SKM-1 (cell line): ENCODE results near the gene FAM120B.

ENCODE experiments used
- DNase-seq: peaks from one replicate; lab custom pipeline; 2025; ENCODE audit not compliant: unreplicated experiment; lab: John Stamatoyannopoulos, UW

FAM120B gene

DNA sequence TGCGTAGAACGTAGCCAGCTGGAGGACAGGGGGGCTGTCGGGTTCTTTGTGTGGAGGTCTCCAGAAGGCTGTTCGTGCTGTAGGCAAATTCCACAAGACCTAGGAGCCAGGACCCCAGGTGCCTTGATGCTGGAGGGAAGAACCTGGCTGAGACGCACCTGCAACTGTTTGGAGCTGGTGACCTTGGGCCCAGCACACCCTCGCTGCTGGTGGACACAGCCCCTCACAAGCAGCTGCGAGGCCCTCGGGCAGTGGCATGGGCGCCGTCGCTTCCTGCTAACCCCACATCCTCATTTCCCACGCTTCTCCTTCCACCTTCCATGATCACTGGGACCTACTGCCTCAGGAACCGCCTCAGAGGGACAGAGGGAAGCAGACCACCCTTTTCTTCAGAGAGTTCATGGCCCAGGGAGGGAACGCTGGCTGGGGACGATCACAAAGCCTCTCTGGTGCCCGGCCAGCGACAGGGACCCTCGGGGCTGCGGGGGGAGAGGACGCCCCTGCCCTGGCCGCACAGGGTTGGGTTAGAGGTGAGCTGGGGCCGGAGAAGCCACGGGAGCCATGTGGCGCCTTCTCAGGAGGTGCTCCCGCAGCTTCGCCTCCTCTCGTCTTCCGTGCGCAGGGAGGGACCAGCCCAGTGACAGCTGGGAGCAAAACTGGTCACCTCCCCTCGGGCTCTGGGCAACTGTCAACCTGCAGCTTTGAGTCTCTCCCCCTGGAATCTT lies 34.1 kb upstream of the FAM120B start:
- no peak for DNase-seq

DNA sequence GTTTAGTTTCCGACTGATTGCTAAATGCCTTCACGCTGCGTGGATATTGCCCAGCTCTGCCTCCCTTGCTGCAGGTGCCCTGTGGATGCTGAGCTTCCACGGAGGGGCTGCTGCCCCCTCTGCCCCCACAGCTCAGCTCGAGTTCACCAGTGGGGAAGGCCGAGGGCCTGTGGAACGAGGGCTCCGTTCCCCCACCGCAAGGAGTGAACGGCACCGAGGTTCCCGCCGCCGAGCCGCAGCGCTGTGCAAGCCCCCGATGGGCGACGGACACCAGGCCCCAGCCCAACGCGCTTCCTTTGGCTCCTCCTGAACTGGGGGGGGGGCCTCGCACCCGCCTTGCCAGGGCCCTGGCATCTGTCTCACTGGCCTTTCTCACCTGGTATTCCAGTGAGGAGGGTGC lies 33.4 kb upstream of the FAM120B start:
- no peak for DNase-seq

DNA sequence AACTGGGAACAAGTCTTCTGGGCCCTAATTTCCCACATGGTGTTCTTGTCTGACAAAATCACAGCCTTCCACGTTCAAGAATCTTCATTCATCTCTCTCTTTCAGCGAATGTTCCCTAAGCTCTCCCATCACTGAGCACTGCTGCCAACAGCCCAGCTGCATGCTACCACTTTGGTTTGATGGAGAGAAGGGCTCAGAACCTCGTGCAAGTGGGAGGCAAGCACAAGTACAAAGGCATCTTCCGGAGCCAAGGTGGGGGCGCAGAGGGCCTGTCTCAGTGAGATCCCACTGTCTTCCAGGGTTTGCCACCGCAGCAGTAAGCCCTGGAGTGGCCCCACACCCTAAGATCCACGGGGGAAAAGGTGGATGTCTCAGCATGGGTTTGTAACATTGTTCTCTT lies 32.9 kb upstream of the FAM120B start:
- DNase-seq: no peak

DNA sequence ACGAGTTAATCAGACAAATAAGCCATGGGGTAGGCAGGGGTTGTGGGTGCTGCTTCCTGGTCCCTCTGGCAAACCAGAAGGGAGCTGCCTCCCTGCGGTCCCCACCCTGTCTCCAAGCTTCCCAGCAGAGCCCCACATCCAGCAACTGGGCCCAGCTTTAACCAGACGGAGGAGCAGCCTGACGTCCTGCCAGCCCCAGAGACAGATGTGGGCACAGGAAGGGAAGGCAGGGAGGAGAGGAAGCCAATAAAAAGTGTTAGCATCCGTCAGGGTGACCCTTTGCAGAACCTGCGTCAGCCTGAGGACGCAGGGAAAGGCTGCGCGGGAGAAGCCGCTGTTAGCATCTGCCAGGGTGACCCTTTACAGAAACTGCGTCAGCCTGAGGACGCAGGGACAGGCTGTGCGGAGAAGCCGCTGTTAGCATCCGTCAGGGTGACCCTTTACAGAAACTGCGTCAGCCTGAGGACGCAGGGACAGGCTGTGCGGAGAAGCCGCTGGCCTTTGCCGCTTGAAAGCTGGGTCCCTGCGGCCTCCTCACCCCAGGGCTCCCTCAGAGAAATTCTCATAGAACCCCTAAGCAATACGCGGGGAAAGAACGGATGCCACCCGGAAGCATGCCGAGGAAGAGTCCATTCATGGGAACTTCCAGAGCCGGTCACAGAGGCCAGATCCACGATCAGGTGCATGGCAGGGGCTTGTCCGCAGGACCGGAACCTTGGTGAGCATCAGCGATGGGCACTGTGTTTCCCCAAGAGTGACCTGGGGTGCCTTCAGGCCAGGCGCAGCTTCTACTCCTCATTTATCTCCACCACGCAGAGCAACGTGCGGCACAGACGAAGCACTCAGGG lies 31.6 kb upstream of the FAM120B start:
- no peak for DNase-seq

DNA sequence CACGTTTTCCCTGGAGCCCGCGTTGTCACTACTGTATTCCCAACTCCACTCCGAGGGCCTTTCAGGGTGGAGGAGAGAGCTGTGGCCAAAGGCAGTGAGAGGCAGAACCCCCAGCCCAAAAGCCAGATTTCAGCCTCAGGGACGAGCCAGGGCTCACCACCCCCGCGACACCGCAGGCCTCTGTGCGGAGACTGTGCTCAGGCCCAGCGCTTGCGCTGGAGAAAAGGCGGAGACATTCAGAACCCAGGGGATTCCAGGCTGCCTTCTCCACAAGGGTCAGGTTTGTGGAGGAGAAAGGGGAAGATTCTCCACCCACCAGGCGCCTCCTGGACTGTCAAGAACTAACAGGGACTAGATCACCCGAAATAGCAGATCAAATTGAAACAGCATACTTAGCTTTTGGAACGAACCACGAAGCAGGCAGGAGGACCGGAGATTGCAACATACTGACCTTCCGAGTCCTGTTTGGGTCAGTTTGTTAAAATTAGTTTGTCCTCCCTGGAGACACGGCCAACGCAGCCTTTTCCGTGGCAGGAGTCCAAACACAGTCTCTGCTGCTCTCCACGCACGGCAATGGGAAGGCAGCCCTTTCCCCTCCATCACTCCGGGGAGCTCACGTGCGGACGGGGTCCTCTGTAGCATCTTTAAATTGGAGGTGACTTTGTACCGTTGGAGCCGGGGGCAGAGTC lies 30.0 kb upstream of the FAM120B start:
- no peak for DNase-seq

DNA sequence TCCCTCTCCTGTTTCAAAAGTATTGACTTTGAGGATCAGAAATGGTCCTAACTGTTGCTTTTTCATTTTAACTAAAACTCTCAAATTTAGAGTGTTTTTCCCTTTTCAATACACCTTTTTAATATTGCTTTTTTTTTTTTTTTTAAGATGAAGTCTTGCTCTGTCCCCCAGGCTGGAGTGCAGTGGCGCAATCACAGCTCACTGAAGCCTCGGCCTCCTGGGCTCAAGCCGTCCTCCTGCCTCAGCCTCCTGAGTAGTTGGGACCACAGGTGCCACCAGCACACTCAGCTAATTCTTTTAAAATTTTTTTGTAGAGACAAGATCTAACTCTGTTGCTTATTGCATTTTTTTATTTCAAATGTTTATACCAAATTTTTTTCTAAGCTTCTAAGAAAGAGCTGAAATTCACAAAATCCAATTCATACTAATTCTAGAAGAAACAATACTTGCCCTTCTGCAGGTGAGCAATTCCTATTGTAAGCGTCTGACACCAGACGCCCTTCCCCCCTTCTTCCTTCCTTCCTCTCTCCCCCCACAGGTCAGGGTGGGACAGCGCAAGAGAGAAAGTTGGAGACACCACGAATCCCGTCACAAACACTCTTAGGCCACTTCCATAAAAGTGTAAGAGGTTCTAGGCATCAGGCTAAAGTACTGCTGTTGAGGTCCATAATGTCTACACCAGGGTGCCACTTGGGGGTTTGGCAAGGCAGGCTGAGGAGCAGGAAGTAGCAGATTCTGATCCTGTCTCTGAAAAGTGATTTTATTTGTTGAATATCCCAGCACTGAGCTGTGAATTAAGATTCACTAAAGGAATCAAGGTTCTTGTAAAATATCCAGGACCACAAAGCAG lies 28.4 kb upstream of the FAM120B start:
- no peak for DNase-seq

DNA sequence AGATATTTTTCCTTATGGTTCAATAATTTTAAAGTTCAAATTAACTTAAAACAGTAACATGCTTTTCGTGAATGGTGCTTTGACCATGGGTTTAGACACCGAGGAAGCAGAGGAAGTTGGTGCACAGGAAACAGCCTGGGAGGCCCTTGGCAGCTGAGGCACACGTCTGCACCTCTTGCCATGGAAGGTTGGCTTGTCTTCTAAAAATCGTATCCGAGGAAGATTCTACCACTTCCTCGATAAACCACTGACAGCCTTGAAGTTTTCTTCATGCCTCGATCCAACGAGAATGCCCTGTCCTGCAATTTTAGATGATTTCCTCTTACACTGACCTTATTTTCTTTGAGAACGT lies 27.8 kb upstream of the FAM120B start:
- DNase-seq: no peak

DNA sequence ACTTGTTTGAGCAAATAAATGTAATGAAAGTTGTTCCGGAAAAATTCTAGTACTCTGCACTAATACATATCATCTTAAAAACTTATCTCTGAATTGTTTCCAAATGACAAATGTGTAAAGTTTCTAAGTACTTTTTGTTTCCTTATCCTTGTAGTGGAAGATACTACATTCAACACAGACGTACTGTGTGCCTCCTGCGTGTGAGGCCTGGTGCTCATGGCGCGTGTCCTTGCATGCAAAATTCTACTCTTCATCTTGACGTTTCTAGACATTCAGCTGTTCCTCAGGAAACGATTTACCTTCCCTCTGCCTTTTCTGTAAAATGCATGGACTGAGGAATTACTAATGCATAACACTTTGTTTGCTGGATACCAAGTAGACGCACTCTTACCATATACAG lies 27.1 kb upstream of the FAM120B start:
- no peak for DNase-seq

DNA sequence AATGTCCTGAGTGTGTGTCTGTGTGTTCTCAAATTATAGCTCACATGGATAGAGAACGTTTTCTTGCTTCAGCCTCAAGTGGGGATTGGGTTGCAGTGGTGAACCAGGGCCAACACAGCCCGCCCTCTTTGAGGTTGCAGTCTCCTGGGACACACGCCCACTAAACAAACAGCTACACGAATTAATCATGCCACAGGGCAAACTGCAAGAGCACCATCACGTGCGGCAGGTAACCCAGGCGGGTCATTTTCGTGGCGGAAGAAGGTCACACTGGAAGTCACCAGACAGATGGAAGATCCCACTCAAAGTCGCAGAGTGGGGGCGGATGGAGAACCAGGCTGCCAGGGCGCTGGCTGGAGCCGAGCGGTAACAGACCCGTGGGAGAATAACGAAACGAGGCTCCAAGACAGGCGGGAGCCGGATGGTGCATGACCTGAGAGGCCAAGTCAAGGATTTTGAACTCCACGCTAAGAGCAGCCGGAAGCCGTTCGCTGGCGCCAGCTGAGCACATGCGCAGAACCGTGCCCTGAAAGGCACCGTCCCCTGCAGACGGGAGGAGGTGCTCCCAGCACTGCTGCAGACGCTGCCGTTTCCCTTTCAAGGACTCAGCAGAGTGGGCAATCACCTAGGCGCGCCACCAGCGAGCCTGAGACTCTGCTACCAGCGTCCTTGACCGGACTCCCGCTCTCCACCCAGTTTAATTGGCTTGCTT lies 26.4 kb upstream of the FAM120B start:
- no peak for DNase-seq

DNA sequence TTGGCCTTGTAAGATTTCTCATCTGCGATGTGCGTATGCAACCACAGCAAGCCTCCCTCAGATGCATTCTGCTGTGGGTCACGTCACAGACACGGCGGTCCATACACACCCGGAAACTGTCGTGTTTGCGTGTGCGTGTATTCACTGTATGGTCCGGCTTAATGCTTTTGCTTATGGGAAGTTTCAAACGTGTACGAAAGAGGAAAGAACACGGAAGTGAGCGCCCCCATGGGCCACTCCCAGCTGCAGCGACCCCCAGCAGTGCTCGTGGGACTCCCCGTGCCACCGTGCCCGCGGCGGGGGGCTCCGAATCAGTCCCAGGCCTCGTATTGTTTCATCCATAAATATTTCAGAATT lies 25.9 kb upstream of the FAM120B start:
- DNase-seq: no peak

DNA sequence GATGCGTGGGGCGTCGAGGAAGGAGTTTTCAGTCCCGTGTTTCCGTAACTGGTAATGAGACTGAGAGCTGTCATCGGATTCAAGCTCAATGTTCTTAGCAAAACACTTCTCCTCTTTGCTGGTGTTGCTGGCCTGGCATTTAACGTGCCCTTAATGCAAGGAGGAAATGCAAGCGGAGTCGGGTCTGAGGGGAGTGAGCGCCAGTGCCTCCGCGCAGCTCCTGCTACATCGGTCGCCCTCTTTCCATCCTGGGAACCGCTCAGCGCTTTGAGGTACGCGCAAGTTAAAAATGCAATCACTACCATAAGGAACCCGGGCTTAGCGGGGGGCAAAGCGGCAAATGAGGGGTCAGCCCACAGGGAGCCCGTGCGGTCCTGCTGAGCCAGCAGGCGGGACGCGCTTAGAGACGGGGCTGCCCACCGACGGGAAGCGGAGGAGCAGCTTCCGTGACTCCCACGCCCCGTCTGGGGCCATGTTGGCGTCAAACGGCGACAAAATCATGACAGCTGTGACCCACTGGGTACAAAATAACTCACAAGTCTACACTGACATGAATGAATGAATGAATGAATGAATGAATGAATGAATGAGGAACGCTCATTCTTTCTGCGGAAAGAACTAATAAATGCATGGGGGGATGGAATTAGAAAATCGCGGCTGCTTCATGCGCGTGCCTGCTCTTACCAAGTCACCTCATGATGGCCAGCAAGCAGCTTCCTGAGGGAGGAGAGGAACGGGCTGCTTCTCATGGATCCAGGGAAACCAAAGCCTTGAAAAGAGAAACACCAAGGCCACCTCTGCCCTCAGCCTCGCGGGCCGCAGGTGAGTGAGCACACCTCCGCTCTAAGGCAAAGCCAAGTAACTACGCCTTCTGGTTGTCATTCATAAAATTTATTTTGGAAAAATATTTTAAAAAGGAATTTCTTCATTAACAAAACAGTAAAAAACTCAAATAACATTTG lies 24.9 kb upstream of the FAM120B start:
- no peak for DNase-seq

DNA sequence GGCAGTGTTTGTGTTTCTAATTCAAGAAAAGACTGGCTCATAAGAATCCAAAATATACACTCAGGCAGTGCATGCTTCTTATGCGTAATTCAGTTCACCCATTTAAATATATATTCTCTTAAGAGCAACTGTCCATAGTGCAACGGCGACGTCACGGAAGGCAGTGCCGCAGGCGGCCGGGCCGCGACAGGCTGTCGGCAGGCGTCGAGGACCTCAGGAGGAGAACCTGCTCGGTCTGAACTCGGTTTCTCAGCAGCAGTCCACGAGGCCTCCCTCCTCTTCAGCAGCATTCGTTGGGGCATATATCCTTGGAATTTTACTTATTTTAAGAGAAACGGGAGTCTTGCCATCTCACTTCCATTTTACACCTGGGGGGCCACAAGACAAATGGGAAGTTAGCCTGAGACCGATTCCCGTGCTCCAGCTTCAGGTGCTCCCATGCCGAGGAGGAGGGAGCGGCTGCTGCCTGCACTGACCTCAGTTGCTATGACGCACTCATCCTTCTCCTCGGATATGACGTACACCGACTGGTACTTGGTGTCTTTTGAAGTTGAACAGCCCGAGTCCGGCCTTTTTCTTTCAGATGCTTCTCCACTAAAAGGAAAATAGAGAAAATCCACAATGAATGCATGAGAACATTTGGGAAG lies 23.9 kb upstream of the FAM120B start:
- DNase-seq: no peak

DNA sequence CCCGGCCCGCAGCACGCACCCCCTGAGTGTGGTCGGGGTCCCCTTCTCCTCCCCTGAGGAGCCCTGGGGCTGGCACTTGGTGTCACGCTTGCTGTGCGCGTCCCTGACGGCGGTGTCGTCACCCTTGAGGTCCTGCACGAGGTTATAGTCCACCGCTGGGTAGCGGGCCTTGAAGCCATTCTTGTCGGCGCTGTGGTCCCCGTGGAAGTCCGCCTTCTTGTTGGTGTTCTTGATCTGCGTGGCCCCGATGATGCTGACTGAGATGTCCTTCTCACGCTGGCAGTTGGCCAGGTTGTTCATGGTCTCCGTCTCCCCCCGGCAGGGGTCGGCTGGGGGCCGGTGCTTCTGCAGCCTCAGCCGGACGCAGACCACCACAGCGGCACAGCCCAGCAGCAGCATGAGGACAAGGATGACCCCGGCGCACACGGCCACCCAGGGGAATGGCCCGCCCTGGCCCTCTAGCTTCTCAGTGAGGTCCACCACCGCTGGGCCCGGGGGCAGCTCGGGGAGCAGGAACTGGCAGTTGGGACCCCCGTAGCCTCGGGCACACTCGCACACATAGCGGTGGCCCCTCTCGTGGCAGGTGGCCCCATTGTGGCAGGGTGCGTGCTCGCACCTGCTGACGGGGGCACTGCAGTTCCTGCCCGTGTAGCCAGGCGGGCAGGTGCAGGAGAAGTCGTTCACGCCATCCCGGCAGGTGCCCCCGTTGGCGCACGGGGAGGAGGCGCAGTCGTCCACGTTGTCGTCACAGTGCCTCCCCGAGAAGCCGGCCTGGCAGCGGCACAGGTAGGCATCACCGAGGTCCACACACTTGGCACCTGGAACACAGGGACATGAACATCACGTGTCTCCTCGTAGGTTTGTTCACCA lies 23.1 kb upstream of the FAM120B start:
- DNase-seq: no peak

DNA sequence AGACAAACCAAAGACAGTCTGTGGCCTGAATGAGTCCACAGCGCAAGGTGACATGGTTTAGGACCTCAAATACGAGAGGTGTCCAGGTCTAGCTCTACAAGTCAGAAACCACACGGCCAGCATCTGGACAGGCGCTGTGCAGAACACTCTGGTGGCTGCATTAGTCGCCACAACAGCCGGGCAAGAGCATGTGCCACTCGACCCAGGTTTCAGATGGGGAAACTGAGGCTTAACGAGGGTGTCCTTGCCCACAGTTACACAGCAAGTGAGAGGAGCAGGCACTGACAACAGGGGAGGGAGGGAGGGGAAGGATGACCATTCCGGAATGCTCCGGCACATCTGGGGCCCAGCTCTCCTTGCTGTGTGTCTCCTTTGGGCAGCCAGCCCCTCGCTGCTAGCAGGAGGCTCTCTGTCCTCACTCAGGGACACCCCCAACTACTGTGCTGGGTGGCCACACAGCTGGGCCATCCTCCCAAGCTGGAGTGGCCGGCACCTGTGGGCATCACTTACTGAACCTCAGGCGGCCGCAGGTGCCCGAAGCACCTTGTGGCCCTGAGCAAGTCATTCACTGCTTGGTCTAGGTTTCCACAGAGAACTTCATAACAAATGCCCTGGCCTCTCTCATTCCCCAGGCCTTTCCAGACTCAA lies 22.3 kb upstream of the FAM120B start:
- no peak for DNase-seq

DNA sequence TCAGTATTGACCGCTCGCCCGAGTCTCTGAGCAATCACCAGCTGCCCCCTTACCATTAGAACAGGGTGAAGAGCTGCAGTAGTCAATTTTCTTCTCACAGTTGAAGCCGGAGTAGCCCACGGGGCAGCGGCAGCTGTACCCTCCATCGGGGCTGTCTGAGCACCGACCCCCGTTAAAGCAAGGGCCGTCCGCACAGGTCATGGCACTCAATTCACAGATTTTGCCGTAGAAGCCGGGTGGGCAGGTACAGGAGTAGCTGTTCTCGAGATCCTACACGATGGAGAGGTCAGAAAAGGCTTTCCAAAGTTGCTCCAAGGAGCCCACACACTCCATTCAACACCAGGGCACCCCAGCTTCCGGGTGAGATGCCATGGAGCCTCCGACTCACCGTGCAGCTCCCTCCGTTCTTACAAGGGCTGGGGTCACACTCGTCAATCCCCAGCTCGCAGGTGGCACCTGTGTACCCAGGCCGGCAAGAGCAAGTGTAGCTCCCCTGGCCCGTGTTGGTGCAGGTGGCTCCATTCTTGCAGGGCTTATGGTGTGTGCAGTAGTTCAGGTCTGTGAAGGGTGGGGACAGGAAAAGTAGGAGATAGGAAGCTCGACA lies 21.6 kb upstream of the FAM120B start:
- DNase-seq: no peak

DNA sequence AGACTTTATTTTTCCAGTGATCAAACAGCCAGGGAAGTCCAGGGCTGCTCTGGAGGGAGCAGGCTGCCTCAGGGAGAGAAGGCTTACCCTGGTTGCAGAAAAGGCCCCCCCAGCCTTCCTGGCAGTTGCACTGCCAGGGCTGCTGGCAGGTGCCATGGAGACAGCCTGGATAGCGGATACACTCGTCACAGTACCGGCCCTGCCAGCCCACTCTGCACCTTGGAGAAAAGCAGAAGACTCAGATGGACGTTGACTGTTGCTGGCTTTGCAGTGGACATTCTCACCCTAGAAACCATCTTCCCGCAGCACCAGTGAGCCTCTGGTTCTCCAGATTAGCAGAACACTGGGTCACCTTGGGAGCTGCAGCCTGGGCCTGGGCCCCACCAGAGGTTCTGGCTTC lies 21.1 kb upstream of the FAM120B start:
- no peak for DNase-seq

DNA sequence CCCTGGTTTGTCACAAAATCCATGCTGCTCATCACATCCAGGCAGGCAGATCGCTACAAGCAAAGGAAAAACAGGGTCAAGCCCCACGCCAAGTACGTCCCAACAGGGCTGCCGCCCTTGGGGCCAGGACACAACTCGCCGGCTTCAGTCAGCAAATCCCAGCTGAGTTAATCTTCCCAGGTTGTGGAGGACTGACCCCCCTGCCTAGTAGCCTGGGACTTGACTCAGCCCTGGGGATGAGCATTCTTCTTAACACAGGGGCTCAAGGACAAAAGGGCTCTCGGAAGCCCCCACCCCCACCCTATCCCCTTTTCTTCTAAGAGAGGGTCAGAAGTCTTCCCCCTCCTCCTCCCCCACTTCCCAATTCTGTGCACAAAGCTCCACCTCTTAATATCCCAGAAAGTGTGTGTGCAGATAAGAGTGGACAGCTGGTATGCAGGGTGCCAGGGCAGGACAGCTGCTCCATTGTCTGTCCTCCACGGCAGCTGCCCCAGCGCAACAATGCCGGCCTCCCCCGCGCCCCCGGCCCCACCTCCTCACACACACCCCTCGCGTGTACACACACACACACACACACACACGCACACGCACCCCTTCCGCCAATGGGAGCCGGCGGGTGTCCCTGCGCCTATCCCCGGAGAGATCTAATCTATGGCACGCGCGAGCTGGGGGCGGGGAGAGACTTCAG lies 20.2 kb upstream of the FAM120B start:
- DNase-seq: no peak
